CD4-positive, alpha-beta T cell treated with Interleukin-12 subunit alpha and Interleukin-12 subunit beta, for 1 hour (primary cell): ENCODE measurements around the gene FTCDNL1.

Experiments
- DNase-seq: peaks from one replicate; pipeline ENCODE4 v3.0.0-alpha.2; 2020

Gene FTCDNL1

GRCh38 chr2:199841409-199841808 is 9.6 kb downstream of the FTCDNL1 start:
- no peak for DNase-seq

GRCh38 chr2:199838399-199838798 is 12.6 kb downstream of the FTCDNL1 start:
- DNase-seq, result no peak

- DNase-seq, result no peak
These were observed 14.0 kb downstream of the FTCDNL1 start for GRCh38 chr2:199836943-199837342.

- no peak for DNase-seq
These were observed 17.5 kb downstream of the FTCDNL1 start for GRCh38 chr2:199833525-199833924.

GRCh38 chr2:199830531-199830930 is 20.5 kb downstream of the FTCDNL1 start:
- DNase-seq, result no peak

GRCh38 chr2:199829628-199830027 is 21.4 kb downstream of the FTCDNL1 start:
- DNase-seq, result no peak

- DNase-seq, result no peak
These were observed 31.2 kb downstream of the FTCDNL1 start for GRCh38 chr2:199819746-199820145.

- no peak for DNase-seq
These were observed 32.2 kb downstream of the FTCDNL1 start for GRCh38 chr2:199818754-199819153.

- no peak for DNase-seq
These were observed 33.0 kb downstream of the FTCDNL1 start for GRCh38 chr2:199818026-199818425.

DNA sequence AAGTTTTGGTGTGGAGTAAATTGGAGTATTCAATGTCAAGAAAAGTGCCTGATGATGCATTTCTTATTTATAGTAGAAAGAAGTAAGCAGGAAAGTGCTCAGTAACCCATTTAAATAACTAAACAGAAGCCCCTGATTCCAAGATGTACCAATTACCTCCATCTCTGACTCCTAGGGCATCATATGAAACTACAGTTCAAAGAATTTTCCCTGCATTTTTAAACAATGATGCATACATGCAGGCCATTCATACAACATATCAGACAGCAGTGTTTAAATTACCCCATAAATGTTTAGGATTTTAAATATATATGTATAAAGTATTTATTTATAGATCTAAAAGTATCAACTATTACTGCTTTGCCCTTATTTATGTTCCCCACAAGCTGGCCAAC is 36.2 kb downstream of the FTCDNL1 start:
- DNase-seq, result no peak

GRCh38 chr2:199814101-199814816 is 36.7 kb downstream of the FTCDNL1 start:
- DNase-seq, result no peak

DNA sequence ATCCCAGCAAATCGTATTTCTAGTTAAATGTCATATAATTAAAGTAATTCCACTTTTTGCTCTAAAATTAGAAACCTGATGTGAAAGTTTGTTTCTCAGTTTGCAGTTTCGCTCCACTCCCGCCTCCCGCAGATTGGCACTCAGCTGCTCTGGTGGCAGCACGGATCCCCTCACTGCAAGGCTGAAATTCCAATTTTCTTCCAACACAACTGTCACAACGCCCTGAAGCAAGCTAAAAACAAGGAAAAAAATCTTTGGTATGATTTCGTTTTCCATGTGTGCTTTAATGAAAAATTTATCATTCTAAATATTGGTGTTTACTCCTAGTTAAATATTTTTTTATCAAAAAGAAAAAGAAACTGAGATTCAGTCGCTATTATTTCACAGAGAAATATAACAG is 38.5 kb downstream of the FTCDNL1 start:
- DNase-seq, result no peak

GRCh38 chr2:199811346-199811745 is 39.6 kb downstream of the FTCDNL1 start:
- no peak for DNase-seq

DNA sequence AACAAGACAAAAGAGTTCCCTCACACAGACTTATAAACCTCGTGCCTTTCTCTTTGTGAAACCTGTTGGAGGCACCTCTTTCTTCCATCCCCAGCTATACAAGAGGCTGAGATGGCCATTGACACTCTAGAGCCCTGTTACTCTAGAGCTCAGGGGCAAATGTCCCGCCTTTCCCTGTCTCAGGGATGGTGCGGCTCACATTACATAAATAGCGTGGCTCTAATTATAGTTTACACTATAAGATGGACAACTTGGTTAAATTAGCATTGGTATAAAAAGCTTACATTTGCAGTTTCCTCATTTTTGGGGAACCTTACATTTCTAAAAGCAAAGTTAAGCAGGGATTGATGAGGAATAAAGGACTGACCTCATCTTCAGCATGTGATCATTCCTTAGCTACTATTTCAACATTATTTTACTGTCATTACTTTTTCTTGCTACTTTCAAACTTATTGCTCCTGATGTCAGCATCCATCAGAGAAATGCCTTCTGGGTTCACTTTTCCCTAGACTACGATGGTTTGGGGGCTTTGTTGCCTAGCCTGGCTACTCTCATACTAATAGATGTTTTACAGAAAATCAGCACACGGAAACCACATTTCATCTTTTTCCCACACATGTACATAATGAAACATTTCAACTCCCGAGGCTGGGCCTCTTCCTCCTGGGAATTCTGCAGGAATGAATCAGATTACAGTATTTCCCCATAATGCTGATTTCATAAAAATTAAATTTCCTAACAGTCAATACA is 40.4 kb downstream of the FTCDNL1 start:
- no peak for DNase-seq

- DNase-seq, result no peak
These were observed 43.0 kb downstream of the FTCDNL1 start for GRCh38 chr2:199807966-199808365.

- no peak for DNase-seq
These were observed 44.8 kb downstream of the FTCDNL1 start for GRCh38 chr2:199806179-199806578.

DNA sequence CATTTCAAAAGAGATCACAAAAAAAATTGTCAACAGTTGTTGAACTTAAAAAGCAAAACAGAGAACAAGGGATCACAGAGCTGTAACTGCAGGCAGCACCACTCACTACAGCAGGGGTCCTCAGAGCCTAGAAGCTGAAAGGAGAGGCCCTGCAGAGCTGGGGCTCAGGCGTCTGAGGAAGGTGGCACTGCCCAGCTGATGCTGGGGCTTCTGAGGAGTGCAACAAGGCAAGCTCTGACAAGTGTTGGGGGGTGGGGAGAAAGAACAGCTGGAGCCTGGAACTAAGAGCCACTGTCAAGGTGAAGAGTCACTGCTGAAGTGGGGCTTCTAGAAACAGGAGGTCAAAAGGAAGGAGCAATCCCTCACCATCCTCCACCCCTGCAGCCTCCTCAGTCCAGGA is 46.2 kb downstream of the FTCDNL1 start:
- DNase-seq, result no peak

- DNase-seq, result no peak
These were observed 52.0 kb downstream of the FTCDNL1 start for GRCh38 chr2:199798831-199799580.

DNA sequence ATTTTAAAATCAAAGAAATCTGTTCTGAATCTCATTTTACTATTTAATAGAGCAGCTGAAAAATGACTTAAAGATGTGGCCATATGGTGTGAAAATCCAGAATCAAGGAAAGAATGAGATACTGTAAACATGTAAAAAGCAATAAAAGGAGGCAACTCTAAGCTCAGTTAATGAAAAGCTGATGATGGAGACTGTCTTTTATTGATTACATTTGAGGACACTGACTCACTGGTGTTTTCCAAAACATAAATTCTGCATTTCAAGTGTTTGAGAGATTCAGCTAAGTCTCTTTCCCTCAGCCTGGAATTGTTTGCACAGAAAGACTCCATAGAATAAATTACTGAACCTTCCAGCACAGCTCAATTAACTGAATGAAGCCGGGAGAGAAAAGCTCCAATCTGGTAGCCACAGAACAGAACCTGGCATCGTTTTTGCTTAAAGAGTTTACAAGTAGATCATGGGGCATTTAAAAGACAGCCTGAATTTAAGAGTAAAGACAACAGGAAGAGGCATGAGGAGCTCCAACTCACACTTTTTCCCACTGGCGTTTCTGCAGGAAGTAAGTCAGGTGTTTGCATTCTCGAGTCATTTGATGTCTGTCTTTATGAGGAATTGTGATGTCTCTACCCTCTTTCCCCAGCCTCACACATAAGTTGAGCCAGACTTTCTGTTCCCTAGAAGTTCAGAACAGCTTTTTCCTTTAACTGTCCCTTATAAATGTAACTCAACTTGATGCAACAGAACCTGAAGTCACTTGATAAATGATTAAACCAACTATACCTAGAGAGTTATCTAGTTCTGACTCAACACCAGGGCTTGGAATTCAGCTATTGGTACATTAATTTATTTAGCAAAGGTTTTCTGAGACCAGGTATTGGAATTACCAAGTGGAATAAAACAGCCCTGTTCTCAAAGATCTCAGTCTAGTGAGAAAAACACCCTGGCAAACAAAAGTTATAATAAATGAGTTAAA is 53.3 kb downstream of the FTCDNL1 start:
- no peak for DNase-seq

DNA sequence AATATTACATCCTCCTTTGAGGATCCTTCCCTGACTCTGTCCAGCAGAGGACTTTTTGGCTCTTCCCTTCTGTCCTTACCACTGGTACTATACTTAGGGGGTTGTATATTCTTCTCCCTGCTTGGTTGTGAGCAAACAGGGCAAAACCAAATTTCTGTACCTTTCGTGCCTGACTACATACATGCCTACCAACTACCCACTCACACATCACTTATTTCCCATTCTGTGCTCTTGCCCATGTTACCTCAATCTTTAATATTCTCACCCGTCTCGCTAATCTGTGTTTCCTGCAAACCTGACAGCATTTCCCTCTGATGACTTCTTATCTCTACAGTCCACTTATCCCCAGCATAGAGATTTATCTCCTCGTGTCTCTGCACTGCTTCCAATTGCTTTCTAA is 58.6 kb downstream of the FTCDNL1 start:
- no peak for DNase-seq

DNA sequence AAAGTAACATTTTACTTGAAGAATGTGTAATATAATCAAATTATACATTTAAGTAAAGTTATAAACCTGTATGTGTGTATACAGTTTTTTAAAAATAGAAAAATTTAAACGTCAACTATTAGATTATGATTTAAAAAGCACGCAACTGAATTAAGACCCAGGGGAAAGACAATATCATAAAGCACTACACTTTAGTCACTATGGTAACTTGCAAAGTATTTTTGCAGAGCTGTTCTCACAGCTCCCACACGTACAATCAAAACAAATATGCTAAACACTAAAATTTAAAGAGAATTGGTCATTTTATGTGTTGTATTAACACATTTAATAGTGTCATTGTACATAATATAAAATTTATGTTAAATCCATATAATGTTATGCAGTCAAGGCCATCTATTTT is 59.7 kb downstream of the FTCDNL1 start:
- no peak for DNase-seq

DNA sequence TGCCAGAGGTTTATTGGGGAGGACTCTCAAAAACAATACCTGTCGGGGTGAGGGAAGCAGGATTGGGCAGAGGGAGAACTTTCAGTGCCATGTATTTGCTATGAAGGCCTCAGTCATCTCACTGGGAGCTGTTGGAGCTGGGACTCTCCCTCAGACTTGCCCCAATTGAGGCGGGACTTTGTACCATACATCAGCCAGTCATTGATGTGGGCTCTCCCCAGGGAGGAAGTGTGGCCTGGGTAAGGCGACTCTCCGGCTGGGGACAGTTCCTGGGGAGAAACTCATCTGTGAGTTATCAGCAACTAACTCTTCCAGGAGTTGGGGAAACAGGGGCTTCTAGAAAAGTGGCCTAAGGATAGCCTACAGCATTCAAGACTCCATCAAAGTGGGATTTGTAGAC is 66.5 kb downstream of the FTCDNL1 start:
- no peak for DNase-seq

- DNase-seq, result no peak
These were observed 71.4 kb downstream of the FTCDNL1 start for GRCh38 chr2:199779589-199779988.
